NCI-H2029 (cell line): ENCODE data around the gene BCL11B.

Experiments
- DNase-seq: peaks from one replicate; lab custom pipeline; 2025; lab: John Stamatoyannopoulos, UW

Gene BCL11B

DNA sequence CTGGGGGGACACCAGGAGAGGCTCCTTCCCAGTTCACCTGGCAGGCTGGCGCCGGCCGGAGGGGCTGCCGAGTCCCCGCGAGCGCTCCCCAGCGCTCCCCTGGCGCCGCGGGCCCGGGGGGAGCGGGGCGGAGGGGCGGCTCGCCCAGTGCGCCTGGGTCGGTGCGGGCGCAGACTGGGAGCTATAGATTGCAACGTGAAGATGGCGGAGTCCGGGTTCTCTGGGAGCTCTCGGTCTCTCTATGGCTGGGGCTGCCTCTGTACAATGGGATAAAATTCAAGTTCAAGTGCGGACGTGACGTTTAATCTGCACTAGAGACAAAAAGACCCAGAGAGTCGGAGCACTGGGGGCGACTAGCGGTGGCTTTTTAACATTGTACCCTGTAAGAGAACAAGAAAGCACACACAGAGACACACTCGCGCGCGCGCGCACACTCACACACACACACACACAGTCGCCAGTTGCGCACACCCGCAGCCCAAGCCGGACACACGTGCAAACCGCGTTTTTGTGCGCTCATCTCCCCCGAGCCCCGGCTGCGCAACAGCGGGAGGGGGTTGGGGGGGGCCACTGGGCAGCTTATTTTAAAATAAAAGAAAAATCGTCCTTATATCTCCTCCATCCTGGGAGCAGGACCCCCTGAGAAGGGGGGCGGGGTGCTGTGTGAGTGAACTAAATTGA, at the start of gene BCL11B:
TSS of gene BCL11B (minus strand) at position 247 of the 681 bp plus-strand sequence. CDS start 979 bp downstream, outside the sequence.
- DNase-seq: peak; percentile 83

GRCh38 chr14:99321236-99321925, 49.4 kb upstream of the BCL11B start:
- no peak for DNase-seq

- no peak for DNase-seq
Observed at GRCh38 chr14:99320621-99321235, 48.7 kb upstream of the BCL11B start.

DNA sequence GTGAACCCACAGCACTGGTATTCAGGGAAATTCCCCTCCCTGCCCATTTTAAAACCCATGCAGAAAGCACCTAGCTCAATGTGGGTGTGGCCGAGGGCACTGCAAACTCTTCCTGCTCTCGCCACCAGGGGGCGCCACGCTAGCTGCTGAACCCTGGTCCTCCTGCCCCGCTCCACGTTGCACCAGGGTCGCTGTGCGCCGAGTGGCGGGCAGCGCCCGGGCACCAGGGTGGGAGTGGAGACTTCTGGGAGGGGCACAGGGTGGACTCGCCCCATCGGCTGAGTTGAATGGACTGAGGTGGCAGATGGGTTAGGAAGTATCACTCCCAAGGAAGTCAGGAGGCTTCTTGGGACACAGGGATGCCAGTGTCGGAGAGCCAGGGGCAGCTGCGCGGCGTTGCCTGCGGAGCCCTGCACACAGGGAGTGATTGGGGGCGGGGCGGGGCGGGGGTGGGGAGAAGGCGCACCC, 48.1 kb upstream of the BCL11B start:
- no peak for DNase-seq

DNA sequence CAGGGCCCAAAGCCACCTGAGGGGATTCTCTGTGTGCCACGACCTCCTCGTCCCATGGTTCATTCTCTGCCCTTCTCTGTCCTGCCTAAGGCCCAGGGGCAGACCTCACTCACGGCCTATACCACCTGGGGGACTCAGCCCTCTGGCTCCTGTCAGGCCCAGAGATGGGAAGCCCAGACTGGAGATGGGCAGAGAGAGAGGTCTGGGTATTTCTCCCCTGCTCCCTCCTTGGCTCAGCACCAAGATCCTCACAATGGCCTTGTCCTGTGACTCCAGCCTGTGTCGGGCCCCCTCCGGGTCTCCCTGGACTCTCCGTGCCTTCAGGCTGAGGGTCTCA, 46.9 kb upstream of the BCL11B start:
- no peak for DNase-seq

GRCh38 chr14:99318091-99318958, 46.3 kb upstream of the BCL11B start:
- DNase-seq: peak; percentile 0

DNA sequence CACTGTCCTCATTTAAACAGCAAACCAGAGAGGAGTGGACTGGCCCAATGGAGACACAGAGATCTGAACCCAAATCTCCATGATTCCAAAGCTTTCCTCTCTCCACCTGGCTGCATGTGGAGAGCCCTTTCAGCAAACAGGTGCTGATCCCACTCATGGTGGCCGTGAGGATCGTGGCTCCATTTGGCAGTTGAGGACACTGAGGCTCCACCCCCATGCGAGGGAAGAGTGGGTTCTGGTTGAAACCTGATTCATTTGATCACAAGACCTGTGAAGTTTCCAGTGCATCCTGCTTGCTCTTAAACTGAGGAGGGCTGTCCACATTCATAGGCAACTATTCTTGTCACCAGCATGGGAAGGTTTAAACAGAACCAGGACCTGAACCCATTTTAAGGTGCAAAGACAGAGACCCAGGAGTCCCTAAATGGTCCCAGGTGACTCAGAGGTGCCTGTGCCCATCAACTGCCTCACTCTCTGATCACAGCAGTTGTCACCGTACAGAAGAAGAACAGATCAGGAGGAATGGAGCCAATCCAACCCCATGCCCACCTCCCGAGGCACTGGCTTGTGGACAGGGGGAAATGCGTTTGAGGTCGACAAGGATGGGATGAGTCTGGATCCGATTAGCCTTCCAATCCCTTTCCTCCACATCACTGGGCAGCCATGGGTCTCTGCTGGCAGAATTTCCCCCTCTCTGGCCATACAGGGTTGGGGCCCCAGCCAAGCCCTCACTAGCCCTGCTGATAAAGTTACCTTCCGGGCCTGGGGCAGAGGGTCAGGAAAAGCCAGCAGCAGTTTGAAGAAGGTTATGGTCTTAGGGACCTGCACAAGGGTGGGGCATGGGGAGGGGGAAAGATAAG, 45.5 kb upstream of the BCL11B start:
- DNase-seq: no peak

DNA sequence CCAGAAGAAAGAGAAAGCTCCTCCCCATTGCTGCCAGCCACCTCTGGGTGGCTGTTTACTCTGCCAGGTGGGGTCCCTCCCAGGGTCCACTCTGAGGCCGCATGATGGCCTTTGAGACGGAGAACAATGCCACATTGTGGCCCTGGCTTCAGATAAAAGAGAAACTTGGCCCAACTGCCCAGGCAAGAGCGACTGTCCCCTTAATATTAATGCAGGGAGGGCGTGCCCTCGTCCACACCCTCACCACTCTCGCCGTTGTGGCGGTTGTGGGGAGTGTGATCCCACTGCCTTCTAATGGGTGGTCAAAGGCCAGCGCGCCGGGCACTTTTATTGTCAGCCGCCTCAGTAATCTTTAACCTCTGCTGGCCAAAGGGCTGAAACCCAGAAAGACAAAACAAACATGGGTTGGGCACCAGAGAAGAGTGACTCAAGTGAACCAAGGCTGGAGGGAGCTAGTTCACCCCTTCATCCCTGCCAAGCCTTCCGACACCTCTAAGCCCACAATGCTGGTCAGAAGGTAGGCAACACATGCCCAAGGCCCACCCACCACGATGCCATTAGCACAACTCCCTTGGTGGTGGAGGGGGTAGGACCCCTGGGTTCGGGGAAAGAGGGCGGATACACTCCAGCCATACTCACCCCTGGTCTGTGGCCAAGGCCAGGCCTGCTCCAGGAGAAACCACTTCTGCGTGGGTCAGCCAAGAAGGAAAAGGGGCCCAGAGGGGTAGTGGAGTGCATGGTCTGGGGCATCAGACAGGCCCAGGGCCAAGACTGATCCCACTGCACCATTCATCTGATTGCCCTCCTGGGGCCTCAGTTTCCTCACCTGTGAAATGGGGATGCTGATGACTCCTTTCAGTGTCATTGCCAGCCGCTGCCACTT, 44.5 kb upstream of the BCL11B start:
- DNase-seq: no peak

GRCh38 chr14:99315197-99315596, 43.2 kb upstream of the BCL11B start:
- no peak for DNase-seq

- DNase-seq: no peak
Observed at GRCh38 chr14:99314623-99315022, 42.6 kb upstream of the BCL11B start.

DNA sequence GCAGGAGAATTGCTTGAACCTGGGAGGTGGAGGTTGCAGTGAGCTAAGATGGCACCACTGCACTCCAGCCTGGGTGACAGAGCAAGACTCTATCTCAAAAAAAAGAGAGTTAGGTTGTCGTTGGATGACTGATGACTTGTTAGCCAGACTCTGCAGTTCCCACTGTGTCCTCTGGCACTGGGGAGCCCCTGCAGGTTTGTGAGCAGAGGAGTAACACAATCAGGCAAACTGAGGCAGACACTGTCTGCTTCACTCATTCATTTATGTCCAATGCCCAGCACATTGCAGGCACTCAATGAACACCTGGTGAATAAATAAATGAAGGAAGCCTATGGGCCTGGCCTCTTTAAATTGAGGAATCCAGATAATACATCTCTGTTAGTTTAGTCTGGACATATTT, 41.2 kb upstream of the BCL11B start:
- no peak for DNase-seq

DNA sequence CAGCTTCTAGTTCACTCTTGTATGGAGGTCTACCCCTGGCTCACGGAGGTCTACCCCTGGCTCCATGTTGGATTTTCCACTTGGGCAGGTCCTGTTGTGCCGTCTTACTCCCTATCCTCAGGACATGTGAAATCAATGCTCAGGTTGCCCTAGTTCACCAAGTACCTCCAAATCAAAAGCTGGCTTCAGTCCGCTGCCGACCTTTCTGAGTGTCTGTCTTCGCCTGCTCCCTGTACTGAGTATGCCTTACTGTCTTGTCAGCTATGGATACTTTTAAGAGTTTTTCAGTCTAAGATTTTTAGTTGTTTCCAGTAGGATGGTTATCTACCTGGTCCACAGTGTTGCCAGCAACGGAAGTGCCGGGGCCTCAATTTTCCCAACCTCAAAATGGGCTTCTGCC, 40.1 kb upstream of the BCL11B start:
- DNase-seq: no peak

DNA sequence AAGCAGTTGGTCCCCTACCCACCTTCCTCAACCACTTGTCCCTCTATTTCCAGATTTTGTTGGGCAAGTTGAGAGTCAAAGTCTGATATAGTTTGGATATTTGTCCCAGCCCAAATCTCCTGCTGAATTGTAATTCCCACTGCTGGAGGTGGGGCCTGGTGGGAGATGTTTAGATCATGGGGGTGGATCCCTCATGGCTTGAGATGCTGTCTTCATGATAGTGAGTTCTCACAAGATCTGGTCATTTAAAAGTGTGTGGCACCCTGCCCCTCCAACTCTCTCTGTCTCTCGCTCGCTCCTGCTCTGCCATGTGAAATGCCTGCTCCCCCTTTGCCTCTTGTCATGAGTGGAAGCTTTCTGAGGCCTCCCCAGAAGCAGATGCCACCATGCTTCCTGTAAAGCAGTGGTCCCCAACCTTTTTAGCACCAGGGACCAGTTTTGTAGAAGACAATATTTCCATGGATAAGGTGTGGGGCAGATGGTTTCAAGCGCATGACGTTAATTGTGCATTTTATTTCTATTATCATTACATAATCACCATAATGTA, 37.3 kb upstream of the BCL11B start:
- no peak for DNase-seq

DNA sequence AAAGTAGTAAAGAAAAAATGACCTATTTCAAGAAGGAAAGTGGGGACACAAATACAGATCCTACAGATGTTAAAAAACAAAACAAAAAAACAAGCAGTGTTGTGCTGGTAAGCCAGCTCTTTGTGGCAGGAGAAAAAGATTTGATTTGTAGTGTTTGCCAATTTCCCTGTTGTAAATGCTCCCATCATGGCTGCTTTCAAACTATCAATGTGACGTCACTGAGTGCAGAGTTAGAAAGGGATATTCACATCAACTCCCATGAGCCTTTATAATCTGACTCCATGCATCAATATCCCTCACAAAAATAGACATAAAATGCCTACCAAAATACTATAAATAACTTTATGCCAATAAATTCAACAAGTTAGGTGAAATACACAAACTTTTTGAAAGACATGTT, 32.2 kb upstream of the BCL11B start:
- DNase-seq: no peak

GRCh38 chr14:99300190-99300589, 28.2 kb upstream of the BCL11B start:
- no peak for DNase-seq

DNA sequence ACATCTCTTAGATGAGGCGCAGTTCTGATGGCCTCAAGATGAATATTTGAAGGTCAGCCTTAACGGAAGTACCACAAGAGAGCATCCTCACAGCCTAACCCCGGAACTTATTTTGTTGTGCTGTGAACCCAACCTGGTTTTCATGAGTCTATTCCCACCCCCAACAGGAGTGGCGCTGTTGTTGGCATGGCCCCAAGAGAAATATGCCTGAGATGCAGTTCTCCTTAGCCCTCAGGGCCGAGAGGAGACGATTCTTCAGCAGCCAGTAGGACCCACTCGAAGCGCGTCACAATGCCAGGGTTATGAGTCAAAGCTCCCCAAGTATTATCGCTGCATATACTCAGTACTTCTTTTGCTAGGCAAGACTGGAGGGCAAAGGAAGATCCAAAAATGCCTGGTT, 24.5 kb upstream of the BCL11B start:
- DNase-seq: no peak

DNA sequence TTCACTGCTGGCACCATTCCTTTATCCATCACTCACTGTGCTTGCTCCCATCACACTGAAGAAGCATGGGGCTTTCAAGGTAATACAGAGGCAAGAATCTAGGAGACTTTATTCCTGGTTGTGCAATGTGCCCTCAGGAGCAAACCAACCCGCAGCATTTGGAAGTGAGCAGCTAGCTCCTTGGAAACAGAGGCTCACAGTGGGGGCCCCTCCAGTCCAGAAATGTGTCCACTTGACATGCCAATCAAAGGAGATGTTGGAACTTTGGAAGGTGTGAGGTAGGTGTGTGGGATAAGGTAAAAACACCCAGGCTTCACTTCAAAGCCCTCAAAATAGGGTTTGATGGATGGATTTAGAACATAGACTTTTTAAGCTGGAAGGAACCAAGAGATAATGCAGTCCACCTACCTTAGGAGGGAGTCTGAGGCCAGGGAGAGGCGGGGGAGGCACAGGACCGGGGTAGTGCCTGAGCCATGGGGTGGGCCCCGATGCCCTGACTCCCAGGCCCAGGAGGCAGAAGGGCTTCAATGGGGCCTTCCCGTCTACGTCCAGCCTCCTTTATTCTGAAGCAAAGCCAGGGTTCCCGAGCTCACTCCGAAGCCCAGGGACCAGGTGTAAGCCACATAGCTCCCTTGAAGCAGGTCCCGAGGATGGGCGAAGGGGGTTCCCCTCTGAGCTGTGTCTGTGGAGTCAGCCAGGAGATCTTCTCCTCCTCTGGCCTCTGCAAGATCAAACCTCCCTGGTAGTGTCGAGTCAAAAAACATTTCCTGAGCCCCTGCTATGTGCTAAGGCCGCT, 17.6 kb upstream of the BCL11B start:
- no peak for DNase-seq

DNA sequence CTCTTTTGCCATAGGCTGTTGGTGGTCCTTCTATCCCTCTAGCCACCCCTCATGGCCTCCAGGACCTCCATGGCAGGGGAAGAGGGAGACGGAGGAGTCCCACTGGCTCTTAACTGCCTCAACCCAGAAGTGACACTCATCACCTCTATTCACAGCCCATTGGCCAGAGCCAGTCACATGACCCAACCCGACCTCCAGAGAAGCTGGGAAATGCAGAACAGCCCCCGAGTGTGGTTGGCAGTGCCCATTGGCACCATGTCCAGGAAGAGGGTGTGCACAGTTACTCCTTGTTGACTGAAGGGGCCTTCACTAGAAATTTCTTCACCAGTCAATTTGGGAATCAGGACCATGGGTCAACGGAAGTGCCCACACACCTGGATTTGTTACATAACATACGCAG, 17.0 kb upstream of the BCL11B start:
- no peak for DNase-seq

- no peak for DNase-seq
Observed at GRCh38 chr14:99287269-99287942, 15.4 kb upstream of the BCL11B start.
